ENCODE measurements around the gene SGPL1.

SGPL1 gene

GRCh38 chr10:70926226-70927000 lies 110.7 kb downstream of the SGPL1 start:
- DNase-seq (ENCODE audit: low read depth in 1 of 2, low spot score in 1 of 2), result no peak
- in situ Hi-C loops (cut with HindIII; ENCODE audit: low pct_unique_long_range_greater_than_20kb, low sequenced_read_pairs), result no loop called here
- TF ChIP-seq JUND (IDR thresholded peaks at IDR 0.05; ENCODE audit: low read depth), result no peak

DNA sequence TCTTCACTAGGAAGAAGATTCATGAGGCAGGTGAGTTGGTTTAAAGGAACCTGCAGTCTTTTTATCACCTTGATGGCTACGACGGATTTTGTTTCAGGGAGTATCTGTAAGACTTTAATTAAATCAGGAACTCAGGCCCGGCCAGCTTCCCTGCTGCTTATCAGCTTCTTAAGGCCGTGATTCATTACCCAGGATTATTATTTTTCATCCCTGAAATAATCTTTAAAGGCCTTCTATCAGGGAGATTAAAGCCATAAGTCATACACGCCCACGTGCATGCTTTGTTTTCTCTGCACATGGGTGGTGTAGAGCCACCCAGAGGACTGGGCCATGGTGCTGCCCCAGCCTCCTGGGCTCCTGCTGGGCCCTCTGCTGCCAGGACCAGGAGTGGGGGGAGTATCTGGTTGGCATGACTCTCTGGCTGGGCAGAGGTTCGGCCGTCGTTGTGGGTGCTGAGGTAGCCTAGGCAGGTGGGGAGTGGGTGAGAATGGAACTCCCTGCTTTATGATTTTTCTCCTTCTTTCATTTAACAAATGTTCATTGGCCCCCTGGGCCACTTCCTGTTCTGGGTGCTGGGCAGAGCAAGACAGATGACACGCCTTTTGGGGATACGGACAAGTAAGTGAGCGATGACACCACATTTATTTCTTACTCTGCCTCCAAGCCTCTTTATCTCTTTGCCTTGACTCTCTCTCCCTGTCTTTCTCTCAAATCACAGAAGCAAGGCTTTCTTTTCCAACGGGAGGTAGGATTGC lies 111.6 kb downstream of the SGPL1 start:
- in situ Hi-C loops (cut with HindIII; ENCODE audit: low pct_unique_long_range_greater_than_20kb, low sequenced_read_pairs), result no loop called here
- no peak for DNase-seq (ENCODE audit: low read depth in 1 of 2, low spot score in 1 of 2)
- TF ChIP-seq JUND (IDR thresholded peaks at IDR 0.05; ENCODE audit: low read depth), result no peak

DNA sequence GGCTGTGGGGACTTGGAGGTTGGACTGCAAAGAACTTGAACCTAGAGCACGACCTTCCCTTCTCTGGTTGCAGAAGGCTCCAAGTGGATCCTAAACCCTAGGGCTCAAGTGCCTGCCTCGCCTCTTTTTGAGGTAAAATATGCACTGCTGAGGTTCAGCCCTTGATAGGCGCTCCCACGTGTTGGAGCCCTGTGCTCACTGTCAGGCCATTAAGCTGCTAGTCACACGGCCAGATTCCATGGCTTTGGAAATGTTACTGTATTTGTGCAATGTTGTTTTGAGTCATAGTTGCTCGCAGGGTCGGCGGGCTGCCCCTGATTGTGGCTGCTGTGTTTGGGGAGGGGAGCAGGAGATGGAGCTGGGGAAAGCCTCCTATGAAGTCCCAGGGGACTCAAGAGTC lies 112.4 kb downstream of the SGPL1 start:
- in situ Hi-C loops (cut with HindIII; ENCODE audit: low pct_unique_long_range_greater_than_20kb, low sequenced_read_pairs), result no loop called here
- no peak for TF ChIP-seq JUND (IDR thresholded peaks at IDR 0.05; ENCODE audit: low read depth)
- no peak for DNase-seq (ENCODE audit: low read depth in 1 of 2, low spot score in 1 of 2)

DNA sequence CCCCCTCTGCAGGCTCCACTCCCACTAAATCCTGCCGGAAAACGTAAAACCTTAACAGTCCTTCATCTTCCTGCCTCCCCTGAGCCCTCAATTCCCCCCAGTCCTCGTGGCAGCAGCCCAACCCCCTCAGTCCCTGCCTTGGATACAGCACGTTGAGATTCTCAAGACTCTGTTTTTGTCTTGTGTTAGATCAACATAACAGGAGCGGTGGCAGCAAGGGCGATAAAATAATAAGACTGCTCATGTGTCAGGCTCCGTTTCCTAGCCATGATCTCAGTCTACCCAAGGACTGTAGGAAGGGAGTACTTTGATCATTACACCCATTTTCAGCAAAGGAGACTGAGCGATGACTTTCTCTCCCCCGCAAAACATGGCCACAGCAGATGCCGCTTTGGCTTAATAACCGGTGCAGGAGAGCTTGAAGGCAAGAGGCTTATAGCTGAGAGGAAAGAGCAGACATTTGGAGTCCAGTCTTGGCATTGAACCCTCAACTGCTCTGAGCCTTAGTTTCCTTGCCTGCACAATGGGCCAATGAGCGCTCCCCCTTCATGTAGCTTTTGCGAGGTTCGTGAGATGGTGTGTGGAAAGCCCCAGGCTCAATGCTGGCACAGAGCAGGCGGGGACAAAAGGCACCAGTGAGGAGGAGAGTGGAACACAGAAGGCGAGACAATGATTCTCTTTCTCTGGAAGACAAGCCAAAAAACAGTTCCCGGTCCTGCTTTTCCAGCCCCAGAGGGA lies 114.7 kb downstream of the SGPL1 start:
- DNase-seq (ENCODE audit: low read depth in 1 of 2, low spot score in 1 of 2), result no peak
- in situ Hi-C loops (cut with HindIII; ENCODE audit: low pct_unique_long_range_greater_than_20kb, low sequenced_read_pairs), result no loop called here
- TF ChIP-seq JUND (IDR thresholded peaks at IDR 0.05; ENCODE audit: low read depth), result no peak

All from T47D (cell line).